Osteocyte (in vitro differentiated cells): ENCODE measurements around the gene GGA2. TPM values are rescaled to one million over a fixed set of nuclear protein-coding genes. Genes with fewer than 3 reads are reported as not detected.
"Not testable (repeated sequence)": the region's sequence is repeated elsewhere in the genome, so short reads cannot be mapped to it uniquely, and the experiment has no call there.

Experiments
- DNase-seq: peaks from one replicate; pipeline ENCODE4 v3.0.0; 2021; ENCODE audit warnings: mixed read lengths; ENCODE audit not compliant: unreplicated experiment; ENCODE audit errors: extremely low spot score
- H3K27ac Mint-ChIP-seq: one replicate; pipeline ENCODE4 v1.8.0; 2021; ENCODE audit warnings: mild to moderate bottlenecking, mixed read lengths; ENCODE audit not compliant: unreplicated experiment
- H3K27me3 Mint-ChIP-seq: one replicate; pipeline ENCODE4 v1.8.0; 2021; ENCODE audit warnings: mixed read lengths; ENCODE audit not compliant: unreplicated experiment
- H3K36me3 Mint-ChIP-seq: one replicate; pipeline ENCODE4 v1.8.0; 2021; ENCODE audit warnings: mixed read lengths; ENCODE audit not compliant: unreplicated experiment
- H3K4me1 Mint-ChIP-seq: one replicate; pipeline ENCODE4 v1.8.0; 2021; ENCODE audit warnings: mixed read lengths; ENCODE audit not compliant: unreplicated experiment
- H3K4me3 Mint-ChIP-seq: one replicate; pipeline ENCODE4 v1.8.0; 2021; ENCODE audit warnings: mild to moderate bottlenecking, moderate library complexity, mixed read lengths; ENCODE audit not compliant: unreplicated experiment
- H3K9me3 Mint-ChIP-seq: one replicate; pipeline ENCODE4 v1.8.0; 2021; ENCODE audit warnings: mixed read lengths; ENCODE audit not compliant: unreplicated experiment
- total RNA-seq: library from RNA; stranded (reverse); gene quantifications from 2 replicates; pipeline ENCODE4 v1.2.1, GENCODE V29; 2021
- TF ChIP-seq, protein P1 (sequence below): fragments of 200-600 bp; sonication (generic); IDR thresholded peaks from 2 replicates; pipeline ENCODE4 v1.5.0; 2021; ENCODE audit warnings: antibody characterized with exemption, mild to moderate bottlenecking, moderate library complexity

GGA2 gene
- total RNA-seq, 1 donor from 2014 or later: 59.7 TPM

DNA sequence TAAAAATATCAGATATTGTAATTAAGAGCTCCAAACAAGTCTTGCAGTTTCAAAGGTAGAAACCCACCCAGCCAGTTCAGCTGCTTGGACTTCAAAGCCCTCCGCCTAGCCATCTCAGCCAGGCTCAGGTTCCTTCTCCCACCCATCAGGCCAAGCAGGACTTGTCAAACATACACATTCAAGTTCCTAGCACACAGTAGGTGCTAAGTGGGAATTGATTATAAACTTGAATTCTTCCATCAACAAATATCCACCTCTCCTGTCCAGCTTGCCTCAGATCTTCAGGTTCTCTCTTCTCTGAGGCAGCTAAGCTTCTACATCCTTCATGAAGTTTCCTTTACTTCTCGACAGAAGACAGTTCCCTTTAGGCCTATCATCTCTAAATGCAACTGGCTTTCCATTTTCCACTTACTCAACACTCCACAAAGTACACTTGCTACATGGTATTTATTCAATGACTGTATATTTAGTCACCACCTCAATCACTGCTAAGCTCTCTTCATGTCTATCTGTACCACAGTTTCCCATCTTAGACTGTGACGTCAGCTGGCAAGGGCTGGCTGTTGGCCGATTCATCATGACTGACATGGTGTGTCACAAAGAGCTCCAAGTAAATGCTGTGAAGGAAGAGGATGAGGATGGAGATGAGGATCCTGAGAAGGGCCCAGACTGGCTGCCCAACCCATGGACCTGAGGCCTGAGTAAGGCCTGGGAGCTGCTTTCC is 44.0 kb downstream of the GGA2 start:
- H3K4me3 Mint-ChIP-seq: no peak overlapping the region
- TF ChIP-seq, protein P1, sequence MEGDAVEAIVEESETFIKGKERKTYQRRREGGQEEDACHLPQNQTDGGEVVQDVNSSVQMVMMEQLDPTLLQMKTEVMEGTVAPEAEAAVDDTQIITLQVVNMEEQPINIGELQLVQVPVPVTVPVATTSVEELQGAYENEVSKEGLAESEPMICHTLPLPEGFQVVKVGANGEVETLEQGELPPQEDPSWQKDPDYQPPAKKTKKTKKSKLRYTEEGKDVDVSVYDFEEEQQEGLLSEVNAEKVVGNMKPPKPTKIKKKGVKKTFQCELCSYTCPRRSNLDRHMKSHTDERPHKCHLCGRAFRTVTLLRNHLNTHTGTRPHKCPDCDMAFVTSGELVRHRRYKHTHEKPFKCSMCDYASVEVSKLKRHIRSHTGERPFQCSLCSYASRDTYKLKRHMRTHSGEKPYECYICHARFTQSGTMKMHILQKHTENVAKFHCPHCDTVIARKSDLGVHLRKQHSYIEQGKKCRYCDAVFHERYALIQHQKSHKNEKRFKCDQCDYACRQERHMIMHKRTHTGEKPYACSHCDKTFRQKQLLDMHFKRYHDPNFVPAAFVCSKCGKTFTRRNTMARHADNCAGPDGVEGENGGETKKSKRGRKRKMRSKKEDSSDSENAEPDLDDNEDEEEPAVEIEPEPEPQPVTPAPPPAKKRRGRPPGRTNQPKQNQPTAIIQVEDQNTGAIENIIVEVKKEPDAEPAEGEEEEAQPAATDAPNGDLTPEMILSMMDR: no peak
- H3K36me3 Mint-ChIP-seq: peaks cover 38% of the 10 kb centered on the region
- no peak overlapping the region for H3K27ac Mint-ChIP-seq
- H3K9me3 Mint-ChIP-seq: no peaks in the 10 kb centered on the region
- no peaks in the 10 kb centered on the region for H3K27me3 Mint-ChIP-seq
- DNase-seq: no peak
- H3K4me1 Mint-ChIP-seq: no peaks in the 10 kb centered on the region

DNA sequence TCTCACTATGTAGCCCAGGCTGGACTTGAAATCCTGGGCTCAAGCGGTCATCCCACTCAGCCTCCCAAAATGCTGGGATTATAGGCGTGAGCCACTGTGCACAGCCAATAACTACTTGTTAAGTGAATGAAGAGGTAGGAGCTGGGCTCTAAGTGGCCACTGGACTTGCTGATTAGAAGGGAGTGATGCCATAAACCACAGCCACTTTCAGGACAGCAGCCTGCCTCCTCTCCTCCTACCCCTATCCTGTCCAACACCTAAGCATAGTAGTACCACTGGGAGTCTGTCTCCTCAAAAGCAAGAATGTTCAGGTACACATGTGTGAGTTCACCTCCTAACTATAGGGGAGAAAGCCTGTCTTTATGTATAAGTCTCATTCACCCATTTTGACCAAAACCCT is 45.1 kb downstream of the GGA2 start:
- Mint-ChIP-seq H3K4me3 (no peak overlapping the region), H3K27ac (no peak overlapping the region), H3K36me3 (peaks cover 33% of the 10 kb centered on the region), H3K4me1 (no peaks in the 10 kb centered on the region), H3K9me3 (no peaks in the 10 kb centered on the region), H3K27me3 (no peaks in the 10 kb centered on the region)
- no peak for DNase-seq
- TF ChIP-seq, protein P1: no peak

- DNase-seq: no peak
- TF ChIP-seq, protein P1: no peak
- Mint-ChIP-seq H3K27me3 (no peaks in the 10 kb centered on the region), H3K4me3 (no peak overlapping the region), H3K27ac (no peak overlapping the region), H3K4me1 (no peaks in the 10 kb centered on the region), H3K36me3 (peaks cover 27% of the 10 kb centered on the region), H3K9me3 (no peaks in the 10 kb centered on the region)
These were observed 46.1 kb downstream of the GGA2 start for GRCh38 chr16:23464196-23464595.

GRCh38 chr16:23462994-23463393 is 47.3 kb downstream of the GGA2 start:
- H3K27me3 Mint-ChIP-seq, H3K4me1 Mint-ChIP-seq, H3K4me3 Mint-ChIP-seq, H3K27ac Mint-ChIP-seq, H3K9me3 Mint-ChIP-seq, DNase-seq: not testable (repeated sequence)
- peaks cover 22% of the 10 kb centered on the region for H3K36me3 Mint-ChIP-seq

GRCh38 chr16:23453338-23454052 is 56.8 kb downstream of the GGA2 start:
- peaks cover 27% of the 10 kb centered on the region for H3K4me1 Mint-ChIP-seq
- peak overlapping the region; percentile 86 for H3K27ac Mint-ChIP-seq
- no peaks in the 10 kb centered on the region for H3K9me3 Mint-ChIP-seq
- TF ChIP-seq, protein P1: no peak
- DNase-seq: no peak
- H3K27me3 Mint-ChIP-seq: no peaks in the 10 kb centered on the region
- peaks cover 4% of the 10 kb centered on the region for H3K36me3 Mint-ChIP-seq
- H3K4me3 Mint-ChIP-seq: peak overlapping the region; percentile 91
